ENCODE measurements around the gene TBC1D22A.

Gene TBC1D22A

GRCh38 chr22:47055073-47055355, 292.6 kb downstream of the TBC1D22A start:
- TF ChIP-seq CTCF (IDR thresholded peaks at IDR 0.05; ENCODE audit: low read depth, low read length, missing control alignments), result no peak
- Histone ChIP-seq H3K27ac (no peak overlapping the region), H3K4me3 (ENCODE audit: low read depth, low read length) (no peak overlapping the region), H3K27me3 (replicated peaks) (no peaks in the 10 kb centered on the region), H3K36me3 (replicated peaks) (no peaks in the 10 kb centered on the region)
- in situ Hi-C loops (cut with HindIII; ENCODE audit: low pct_ligation_motif_present, low sequenced_read_pairs), result no loop called here
- no peak for DNase-seq

- H3K4me3 ChIP-seq (ENCODE audit: low read depth, low read length), result no peak overlapping the region
- no peaks in the 10 kb centered on the region for H3K27me3 ChIP-seq (replicated peaks)
- no peak overlapping the region for H3K27ac ChIP-seq
- TF ChIP-seq CTCF (IDR thresholded peaks at IDR 0.05; ENCODE audit: low read depth, low read length, missing control alignments), result no peak
- in situ Hi-C loops (cut with HindIII; ENCODE audit: low pct_ligation_motif_present, low sequenced_read_pairs), result no loop called here
- no peaks in the 10 kb centered on the region for H3K36me3 ChIP-seq (replicated peaks)
- DNase-seq, result no peak
These were observed 293.0 kb downstream of the TBC1D22A start for GRCh38 chr22:47055461-47055860.

- no peaks in the 10 kb centered on the region for H3K36me3 ChIP-seq (replicated peaks)
These were observed 293.5 kb downstream of the TBC1D22A start for GRCh38 chr22:47055921-47056320.

DNA sequence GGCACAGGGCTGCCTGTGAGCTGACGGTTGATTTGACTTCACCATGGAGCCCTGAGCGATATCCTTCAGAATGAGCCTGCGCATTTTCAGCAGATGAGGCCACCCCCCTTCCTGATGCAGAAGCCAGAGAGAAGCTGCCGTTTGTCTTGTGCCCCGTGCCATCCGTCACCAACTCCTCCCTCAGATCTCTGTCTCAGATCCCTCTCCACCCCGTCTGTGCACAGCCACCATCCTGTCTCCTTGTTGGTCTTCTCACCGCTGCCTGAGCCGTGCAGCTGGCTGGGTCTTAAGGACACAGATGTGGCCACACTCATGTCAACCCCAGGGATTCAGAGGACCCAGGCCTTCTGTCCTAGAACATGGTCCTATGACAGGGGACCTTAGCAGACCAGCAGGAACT, 293.9 kb downstream of the TBC1D22A start:
- no peak overlapping the region for H3K4me3 ChIP-seq (ENCODE audit: low read depth, low read length)
- no peaks in the 10 kb centered on the region for H3K36me3 ChIP-seq (replicated peaks)
- in situ Hi-C loops (cut with HindIII; ENCODE audit: low pct_ligation_motif_present, low sequenced_read_pairs), result no loop called here
- TF ChIP-seq CTCF (IDR thresholded peaks at IDR 0.05; ENCODE audit: low read depth, low read length, missing control alignments), result no peak
- H3K27me3 ChIP-seq (replicated peaks), result no peaks in the 10 kb centered on the region
- no peak overlapping the region for H3K27ac ChIP-seq
- no peak for DNase-seq

More at GRCh38 chr22:47055921-47056320, 293.5 kb downstream of the TBC1D22A start:
- Histone ChIP-seq H3K27ac (no peak overlapping the region), H3K27me3 (replicated peaks) (no peaks in the 10 kb centered on the region), H3K4me3 (ENCODE audit: low read depth, low read length) (no peak overlapping the region)
- in situ Hi-C loops (cut with HindIII; ENCODE audit: low pct_ligation_motif_present, low sequenced_read_pairs), result no loop called here
- no peak for DNase-seq
- no peak for TF ChIP-seq CTCF (IDR thresholded peaks at IDR 0.05; ENCODE audit: low read depth, low read length, missing control alignments)

GRCh38 chr22:47056776-47057470, 294.5 kb downstream of the TBC1D22A start:
- DNase-seq, result no peak
- TF ChIP-seq CTCF (IDR thresholded peaks at IDR 0.05; ENCODE audit: low read depth, low read length, missing control alignments), result no peak
- H3K36me3 ChIP-seq (replicated peaks), result no peaks in the 10 kb centered on the region
- H3K27ac ChIP-seq, result no peak overlapping the region
- in situ Hi-C loops (cut with HindIII; ENCODE audit: low pct_ligation_motif_present, low sequenced_read_pairs), result no loop called here
- no peaks in the 10 kb centered on the region for H3K27me3 ChIP-seq (replicated peaks)
- H3K4me3 ChIP-seq (ENCODE audit: low read depth, low read length), result no peak overlapping the region
